CD14-positive monocyte (primary cell): ENCODE measurements around the gene SMAD1. TPM values are rescaled to one million over a fixed set of nuclear protein-coding genes. Genes with fewer than 3 reads are reported as not detected.

ENCODE experiments used
- DNase-seq, 3 donors: peaks; one replicate each; pipeline ENCODE4 v3.0.0-alpha.2; 2011 to 2022
- H2AFZ ChIP-seq: 2 replicates; pipeline ENCODE4 v1.6.0; 2012; ENCODE audit warnings: mild to moderate bottlenecking, low read depth, low read length, inconsistent platforms; ENCODE audit not compliant: insufficient read depth, poor library complexity, severe bottlenecking
- H3K27ac ChIP-seq, 2 donors: 1 replicate in 1 of 2; 2 replicates in 1 of 2; pipeline ENCODE4 v1.5.1; 2012 to 2013; ENCODE audit warnings: low read length in 2 of 2, control low read depth in 1 of 2, inconsistent platforms in 1 of 2, low read depth in 1 of 2, mild to moderate bottlenecking in 1 of 2
- H3K27me3 ChIP-seq, 2 donors: one replicate each; pipeline versions ENCODE4 v1.6.0 to v1.6.1; 2011 to 2013; ENCODE audit warnings: low read length in 2 of 2; ENCODE audit not compliant: control insufficient read depth in 2 of 2, insufficient read depth in 2 of 2
- H3K36me3 ChIP-seq, 2 donors: replicated peaks in 1 of 2; 1 replicate in 1 of 2; 2 replicates in 1 of 2; pipeline versions ENCODE4 v1.5.1 to v1.6.1; 2012 to 2013; ENCODE audit warnings: low read length in 2 of 2, control low read depth in 1 of 2, inconsistent platforms in 1 of 2, mild to moderate bottlenecking in 1 of 2; ENCODE audit not compliant: insufficient read depth in 2 of 2, control insufficient read depth in 1 of 2
- H3K4me1 ChIP-seq, 2 donors: 1 replicate in 1 of 2; 2 replicates in 1 of 2; pipeline versions ENCODE4 v1.5.1 to v1.6.1; 2012 to 2013; ENCODE audit warnings: low read length in 2 of 2, control low read depth in 1 of 2, inconsistent platforms in 1 of 2, mild to moderate bottlenecking in 1 of 2, moderate library complexity in 1 of 2; ENCODE audit not compliant: insufficient read depth in 2 of 2, control insufficient read depth in 1 of 2
- H3K4me2 ChIP-seq: replicated peaks from 2 replicates; pipeline ENCODE3; 2012; ENCODE audit warnings: low read length, moderate library complexity, mild to moderate bottlenecking; ENCODE audit not compliant: poor library complexity, severe bottlenecking; ENCODE audit errors: extremely low read depth
- H3K4me3 ChIP-seq, 3 experiments: fragments of 200-600 bp in 1 of 3; sonication (generic) in 1 of 3; replicated peaks in 1 of 3; 1 replicate in 2 of 3; 2 replicates in 1 of 3; pipeline ENCODE4 v1.5.1; 2011 to 2013; ENCODE audit warnings: low read length in 3 of 3, mild to moderate bottlenecking in 3 of 3, control low read depth in 2 of 3, low read depth in 2 of 3, inconsistent platforms in 1 of 3, moderate library complexity in 1 of 3
- H3K79me2 ChIP-seq: 2 replicates; pipeline ENCODE4 v1.6.0; 2012; ENCODE audit warnings: mild to moderate bottlenecking, control low read depth, inconsistent platforms, low read length, moderate library complexity; ENCODE audit not compliant: insufficient read depth
- H3K9ac ChIP-seq: 2 replicates; pipeline ENCODE4 v1.6.0; 2017; ENCODE audit warnings: low read length, mild to moderate bottlenecking; ENCODE audit not compliant: insufficient read depth, poor library complexity, severe bottlenecking
- H3K9me3 ChIP-seq, 2 donors: replicated peaks in 1 of 2; 1 replicate in 1 of 2; 2 replicates in 1 of 2; pipeline versions ENCODE4 v1.5.1 to v1.6.1; 2012 to 2013; ENCODE audit warnings: low read length in 2 of 2, control low read depth in 1 of 2; ENCODE audit not compliant: control insufficient read depth in 1 of 2, insufficient read depth in 1 of 2
- H4K20me1 ChIP-seq: 2 replicates; pipeline ENCODE4 v1.6.0; 2012; ENCODE audit warnings: mild to moderate bottlenecking, low read length, control low read depth, moderate library complexity; ENCODE audit not compliant: insufficient read depth
- H3K27ac Mint-ChIP-seq, 7 donors: one replicate each; pipeline ENCODE4 v1.8.0; 2020; ENCODE audit warnings: mild to moderate bottlenecking in 7 of 7, mixed read lengths in 7 of 7, moderate library complexity in 6 of 7, inconsistent platforms in 2 of 7
- H3K27me3 Mint-ChIP-seq, 3 donors: one replicate each; pipeline ENCODE4 v1.8.0; 2021 to 2022; ENCODE audit warnings: low read depth in 3 of 3, mild to moderate bottlenecking in 3 of 3, mixed read lengths in 3 of 3, moderate library complexity in 3 of 3, inconsistent platforms in 1 of 3
- H3K36me3 Mint-ChIP-seq, 2 donors: one replicate each; pipeline ENCODE4 v1.8.0; 2020; ENCODE audit warnings: mixed read lengths in 2 of 2, inconsistent platforms in 1 of 2, mild to moderate bottlenecking in 1 of 2
- H3K4me1 Mint-ChIP-seq: one replicate; pipeline ENCODE4 v1.8.0; 2020; ENCODE audit warnings: mild to moderate bottlenecking, mixed read lengths
- H3K4me3 Mint-ChIP-seq, 2 donors: one replicate each; pipeline ENCODE4 v1.8.0; 2020; ENCODE audit warnings: mild to moderate bottlenecking in 2 of 2, mixed read lengths in 2 of 2, moderate library complexity in 1 of 2
- H3K9me3 Mint-ChIP-seq, 7 donors: one replicate each; pipeline ENCODE4 v1.8.0; 2020 to 2022; ENCODE audit warnings: mixed read lengths in 7 of 7, mild to moderate bottlenecking in 6 of 7, moderate library complexity in 6 of 7, inconsistent platforms in 2 of 7
- intact Hi-C, 2 donors: fragments of 100-400 bp; cut with micrococcal nuclease; formaldehyde crosslinking; loops; one replicate each; pipeline versions ENCODE4 v1.15.0 to v1.15.1; 2023
- polyA plus RNA-seq, 3 donors: library from polyadenylated mRNA; depleted of rRNA in 1 of 3; unstranded in 2 of 3; stranded (reverse) in 1 of 3; fragments of 300-500 nt in 2 of 3; fragments of >200 nt in 1 of 3; fragmentation: Illumina TruSeq in 2 of 3; gene quantifications; 1 replicate in 2 of 3; 2 replicates in 1 of 3; pipeline ENCODE4 v1.2.3, GENCODE V29; 2012 to 2021
- TF ChIP-seq, protein P1 (sequence below): fragments of 200-600 bp; IDR thresholded peaks from one replicate; pipeline ENCODE4 v1.8.0; 2022; ENCODE audit warnings: antibody characterized with exemption, mild to moderate bottlenecking

The SMAD1 gene
- polyA plus RNA-seq, 3 donors: 8.2 to 14.4 (median 8.7) TPM

DNA sequence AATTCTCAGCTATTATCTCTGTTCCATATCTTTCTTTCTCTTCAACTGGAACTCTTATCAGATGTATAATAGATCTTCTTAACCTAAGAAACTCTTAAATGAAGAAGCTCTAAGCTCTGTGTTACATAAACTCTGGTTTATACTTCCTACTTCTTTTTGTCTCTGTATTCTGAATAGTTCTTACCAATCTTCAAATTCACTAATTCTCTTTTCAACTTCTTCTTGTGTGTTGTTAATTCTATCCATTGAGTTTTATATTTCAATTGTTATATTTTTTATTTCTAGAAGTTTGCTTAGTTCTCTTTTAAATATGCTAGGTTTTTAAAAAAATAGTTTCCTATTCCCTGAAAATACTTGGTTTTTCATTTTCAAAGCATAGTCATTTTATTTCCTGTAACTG, 124.3 kb downstream of the SMAD1 start:
- Histone ChIP-seq H3K27me3 (no peaks in the 10 kb centered on the region), H3K9me3 (no peaks in the 10 kb centered on the region), H3K36me3 (no peaks in the 10 kb centered on the region), H2AFZ (no peak overlapping the region), H4K20me1 (no peaks in the 10 kb centered on the region), H3K4me2 (no peak overlapping the region), H3K9ac (no peak overlapping the region), H3K79me2 (no peaks in the 10 kb centered on the region), H3K4me3 (no peak overlapping the region), H3K27ac (no peak overlapping the region), H3K4me1 (no peaks in the 10 kb centered on the region)
- H3K36me3 Mint-ChIP-seq: no peaks in the 10 kb centered on the region
- H3K27ac Mint-ChIP-seq: no peak overlapping the region
- DNase-seq: no peak
- intact Hi-C loops: no loop called here
- TF ChIP-seq, protein P1, sequence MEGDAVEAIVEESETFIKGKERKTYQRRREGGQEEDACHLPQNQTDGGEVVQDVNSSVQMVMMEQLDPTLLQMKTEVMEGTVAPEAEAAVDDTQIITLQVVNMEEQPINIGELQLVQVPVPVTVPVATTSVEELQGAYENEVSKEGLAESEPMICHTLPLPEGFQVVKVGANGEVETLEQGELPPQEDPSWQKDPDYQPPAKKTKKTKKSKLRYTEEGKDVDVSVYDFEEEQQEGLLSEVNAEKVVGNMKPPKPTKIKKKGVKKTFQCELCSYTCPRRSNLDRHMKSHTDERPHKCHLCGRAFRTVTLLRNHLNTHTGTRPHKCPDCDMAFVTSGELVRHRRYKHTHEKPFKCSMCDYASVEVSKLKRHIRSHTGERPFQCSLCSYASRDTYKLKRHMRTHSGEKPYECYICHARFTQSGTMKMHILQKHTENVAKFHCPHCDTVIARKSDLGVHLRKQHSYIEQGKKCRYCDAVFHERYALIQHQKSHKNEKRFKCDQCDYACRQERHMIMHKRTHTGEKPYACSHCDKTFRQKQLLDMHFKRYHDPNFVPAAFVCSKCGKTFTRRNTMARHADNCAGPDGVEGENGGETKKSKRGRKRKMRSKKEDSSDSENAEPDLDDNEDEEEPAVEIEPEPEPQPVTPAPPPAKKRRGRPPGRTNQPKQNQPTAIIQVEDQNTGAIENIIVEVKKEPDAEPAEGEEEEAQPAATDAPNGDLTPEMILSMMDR: no peak
- no peak overlapping the region for H3K4me3 Mint-ChIP-seq
- peaks cover 0 to 5% (median 1%) of the 10 kb centered on the region in 3 donors for H3K27me3 Mint-ChIP-seq
- peaks cover 0 to 8% (median 3%) of the 10 kb centered on the region in 7 donors for H3K9me3 Mint-ChIP-seq
- no peaks in the 10 kb centered on the region for H3K4me1 Mint-ChIP-seq

Other genes with a start within 250 kb of the SMAD1 start
- 1 to 10 TPM; 2.1 to 4.0 (median 2.5) TPM for gene MMAA, start 137.5 kb downstream of the SMAD1 start, polyA plus RNA-seq
- not detected for gene C4orf51, start 198.3 kb downstream of the SMAD1 start, polyA plus RNA-seq